ENCODE measurements around the gene MYO10. TPM values are rescaled to one million over a fixed set of nuclear protein-coding genes. Genes with fewer than 3 reads are reported as not detected.

Gene MYO10
- total and polyA plus RNA-seq, 2 experiments from 2014 or later, result 119 to 276 TPM

- H3K36me3 Mint-ChIP-seq (ENCODE audit: low read depth), result no peaks in the 10 kb centered on the region
- H3K27ac Mint-ChIP-seq, result peak overlapping the region; percentile 22; the same call in 1 of the 2 replicates
- ATAC-seq, result no peak
- no peaks in the 10 kb centered on the region for H3K27me3 ChIP-seq (ENCODE audit: insufficient read depth)
- H3K4me1 ChIP-seq (ENCODE audit: insufficient read depth), result peaks cover 60% of the 10 kb centered on the region
- H3K4me1 Mint-ChIP-seq, result peaks cover 68% of the 10 kb centered on the region
- no peak overlapping the region for H3K4me3 Mint-ChIP-seq
- H3F3A ChIP-seq (replicated peaks; ENCODE audit: low read depth), result no peaks in the 10 kb centered on the region
- no peaks in the 10 kb centered on the region for H4K20me1 ChIP-seq (replicated peaks; ENCODE audit: insufficient read depth)
- H3K9me3 Mint-ChIP-seq, result no peaks in the 10 kb centered on the region; the same call in 2 of the 3 replicates
- H3K4me2 ChIP-seq, result peak overlapping the region; percentile 54
- peaks cover 11% of the 10 kb centered on the region for H3K27me3 Mint-ChIP-seq (ENCODE audit: insufficient read depth, low read depth, poor library complexity)
- TF ChIP-seq CTCF (conservative IDR thresholded peaks at IDR 0.05; ENCODE audit: low read depth in 2 of 2) (no peak), EZH2 (IDR thresholded peaks at IDR 0.05; ENCODE audit: low read depth, unreplicated experiment) (no peak), ZNF462 (CRISPR knock-in tag; IDR thresholded peaks at IDR 0.05) (no peak), NANOG (IDR thresholded peaks at IDR 0.05; ENCODE audit: borderline replicate concordance) (no peak), EZH2phosphoT487 (IDR thresholded peaks at IDR 0.05; ENCODE audit: unreplicated experiment) (no peak), ZNF114 (CRISPR knock-in tag; IDR thresholded peaks at IDR 0.05) (no peak), JUNB (IDR thresholded peaks at IDR 0.05; ENCODE audit: unreplicated experiment) (no peak), POLR2AphosphoS5 (IDR thresholded peaks at IDR 0.05; ENCODE audit: low read depth) (no peak), ZNF331 (CRISPR knock-in tag; IDR thresholded peaks at IDR 0.05; ENCODE audit: low read depth) (no peak), CREB1 (CRISPR knock-in tag; IDR thresholded peaks at IDR 0.05; ENCODE audit: low read depth) (no peak), STAT1 (IDR thresholded peaks at IDR 0.05; ENCODE audit: unreplicated experiment) (no peak), REST (IDR thresholded peaks at IDR 0.05; ENCODE audit: unreplicated experiment) (no peak), ETS1 (IDR thresholded peaks at IDR 0.05) (no peak)
- H3K4me3 ChIP-seq, result no peak overlapping the region
- no peak overlapping the region for H3K27ac ChIP-seq (ENCODE audit: low read depth)
- DNase-seq (ENCODE audit: low spot score), result no peak
- no peak overlapping the region for H2AFZ ChIP-seq
- no peaks in the 10 kb centered on the region for H3K9me2 ChIP-seq (ENCODE audit: insufficient read depth)
- peaks cover 40% of the 10 kb centered on the region for H3K79me2 ChIP-seq (replicated peaks; ENCODE audit: insufficient read depth)
- no peaks in the 10 kb centered on the region for H3K36me3 ChIP-seq (ENCODE audit: insufficient read depth)
These were observed 71.4 kb downstream of the MYO10 start for GRCh38 chr5:16864631-16865131.

Data from GM23338 (cell line).